ENCODE measurements around the gene RORC.
A peak's percentile ranks its signal among the peaks of the same experiment; 100 is the strongest.
"Not testable (repeated sequence)": the region's sequence is repeated elsewhere in the genome, so short reads cannot be mapped to it uniquely, and the experiment has no call there.

Gene RORC

GRCh38 chr1:151831605-151832004 lies at the start of gene RORC:
Gene RORC (minus strand): TSS chr1:151831802. CDS start chr1:151831764, 38 bp downstream.
- peak; percentile 78 for DNase-seq (ENCODE audit: low spot score)

GRCh38 chr1:151875419-151876097 lies 44.0 kb upstream of the RORC start:
- DNase-seq (ENCODE audit: low spot score) = no peak

GRCh38 chr1:151872776-151873175 lies 41.2 kb upstream of the RORC start:
- DNase-seq (ENCODE audit: low spot score) = not testable (repeated sequence)

GRCh38 chr1:151871284-151872030 lies 39.9 kb upstream of the RORC start:
- DNase-seq (ENCODE audit: low spot score) = no peak

- DNase-seq (ENCODE audit: low spot score) = no peak
These were observed 36.9 kb upstream of the RORC start for GRCh38 chr1:151868486-151868885.

GRCh38 chr1:151867765-151868411 lies 36.3 kb upstream of the RORC start:
- no peak for DNase-seq (ENCODE audit: low spot score)

- DNase-seq (ENCODE audit: low spot score) = no peak
These were observed 35.7 kb upstream of the RORC start for GRCh38 chr1:151867321-151867720.

- no peak for DNase-seq (ENCODE audit: low spot score)
These were observed 32.8 kb upstream of the RORC start for GRCh38 chr1:151864411-151864810.

- no peak for DNase-seq (ENCODE audit: low spot score)
These were observed 31.0 kb upstream of the RORC start for GRCh38 chr1:151862604-151863003.

- no peak for DNase-seq (ENCODE audit: low spot score)
These were observed 29.0 kb upstream of the RORC start for GRCh38 chr1:151860504-151861187.

GRCh38 chr1:151859891-151860293 lies 28.3 kb upstream of the RORC start:
- no peak for DNase-seq (ENCODE audit: low spot score)

- no peak for DNase-seq (ENCODE audit: low spot score)
These were observed 27.5 kb upstream of the RORC start for GRCh38 chr1:151858886-151859665.

GRCh38 chr1:151858030-151858746 lies 26.6 kb upstream of the RORC start:
- no peak for DNase-seq (ENCODE audit: low spot score)

GRCh38 chr1:151855933-151856332 lies 24.3 kb upstream of the RORC start:
- DNase-seq (ENCODE audit: low spot score) = no peak

GRCh38 chr1:151855516-151855915 lies 23.9 kb upstream of the RORC start:
- not testable (repeated sequence) for DNase-seq (ENCODE audit: low spot score)

GRCh38 chr1:151854658-151855057 lies 23.1 kb upstream of the RORC start:
- no peak for DNase-seq (ENCODE audit: low spot score)

GRCh38 chr1:151853411-151853943 lies 21.9 kb upstream of the RORC start, which contains the start of gene THEM5:
Gene THEM5 (minus strand): TSS chr1:151853712. CDS start chr1:151853565, 147 bp downstream.
- DNase-seq (ENCODE audit: low spot score) = no peak

- no peak for DNase-seq (ENCODE audit: low spot score)
These were observed 21.1 kb upstream of the RORC start for GRCh38 chr1:151852733-151853132.

- no peak for DNase-seq (ENCODE audit: low spot score)
These were observed 20.3 kb upstream of the RORC start for GRCh38 chr1:151851886-151852285.

- DNase-seq (ENCODE audit: low spot score) = no peak
These were observed 18.3 kb upstream of the RORC start for GRCh38 chr1:151849871-151850270.

- no peak for DNase-seq (ENCODE audit: low spot score)
These were observed 17.5 kb upstream of the RORC start for GRCh38 chr1:151849126-151849525.
